IPS DF 6.9 (cell line): ENCODE data around the gene SPIRE1.
"Not testable (repeated sequence)": the region's sequence is repeated elsewhere in the genome, so short reads cannot be mapped to it uniquely, and the experiment has no call there.

ENCODE experiments used
- DNase-seq: peaks from one replicate; pipeline ENCODE4 v3.0.0-alpha.2; 2013; ENCODE audit warnings: low read depth, low spot score
- H3K27ac ChIP-seq: one replicate; pipeline ENCODE4 v1.5.1; 2013; ENCODE audit warnings: low read length, control low read depth
- H3K27me3 ChIP-seq: 2 replicates; pipeline ENCODE4 v1.6.1; 2013; ENCODE audit warnings: mild to moderate bottlenecking, low read length; ENCODE audit not compliant: control insufficient read depth, insufficient read depth
- H3K36me3 ChIP-seq: 2 replicates; pipeline ENCODE4 v1.6.1; 2013; ENCODE audit warnings: low read length; ENCODE audit not compliant: control insufficient read depth, insufficient read depth
- H3K4me1 ChIP-seq: 2 replicates; pipeline ENCODE4 v1.6.1; 2013; ENCODE audit warnings: low read length; ENCODE audit not compliant: control insufficient read depth, insufficient read depth
- H3K4me3 ChIP-seq: 2 replicates; pipeline ENCODE4 v1.5.1; 2013; ENCODE audit warnings: mild to moderate bottlenecking, low read length
- H3K9me3 ChIP-seq: 2 replicates; pipeline ENCODE4 v1.6.1; 2013; ENCODE audit warnings: low read length, inconsistent platforms; ENCODE audit not compliant: control insufficient read depth, insufficient read depth
- WGBS: extraction: QIAGEN DNeasy Blood & Tissue Kit; methylation state at CpG from one replicate; pipeline ENCODE4 v1.1.7; 2013; ENCODE audit warnings: mixed read lengths, missing lambda C conversion rate; ENCODE audit not compliant: insufficient read length, insufficient coverage; 5-methylcytosine and 5-hydroxymethylcytosine counted together

The SPIRE1 gene

DNA sequence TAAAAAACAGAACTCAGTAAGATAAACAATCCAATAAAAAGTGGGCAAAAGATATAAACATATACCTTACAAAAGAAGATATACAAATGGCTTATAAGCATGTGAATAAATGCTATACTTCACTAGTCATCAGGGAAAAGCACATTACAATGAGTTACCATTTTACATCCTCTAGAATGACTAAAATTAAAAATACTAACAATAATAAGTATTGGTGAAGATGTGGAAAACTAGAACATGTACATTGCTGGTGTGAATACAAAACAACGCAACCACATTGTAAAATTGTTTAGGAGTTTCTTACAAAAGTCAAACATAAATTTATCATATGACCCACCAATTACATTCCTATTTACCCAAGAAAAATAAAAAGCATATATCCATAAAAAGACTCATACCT is 80.1 kb downstream of the SPIRE1 start:
- no CpG with 5 or more reads among the region's 1 CpG for WGBS
- no peaks in the 10 kb centered on the region for H3K9me3 ChIP-seq
- no peaks in the 10 kb centered on the region for H3K36me3 ChIP-seq
- H3K4me1 ChIP-seq: no peaks in the 10 kb centered on the region
- no peak overlapping the region for H3K27ac ChIP-seq
- no peaks in the 10 kb centered on the region for H3K27me3 ChIP-seq
- H3K4me3 ChIP-seq: no peak overlapping the region
- no peak for DNase-seq

DNA sequence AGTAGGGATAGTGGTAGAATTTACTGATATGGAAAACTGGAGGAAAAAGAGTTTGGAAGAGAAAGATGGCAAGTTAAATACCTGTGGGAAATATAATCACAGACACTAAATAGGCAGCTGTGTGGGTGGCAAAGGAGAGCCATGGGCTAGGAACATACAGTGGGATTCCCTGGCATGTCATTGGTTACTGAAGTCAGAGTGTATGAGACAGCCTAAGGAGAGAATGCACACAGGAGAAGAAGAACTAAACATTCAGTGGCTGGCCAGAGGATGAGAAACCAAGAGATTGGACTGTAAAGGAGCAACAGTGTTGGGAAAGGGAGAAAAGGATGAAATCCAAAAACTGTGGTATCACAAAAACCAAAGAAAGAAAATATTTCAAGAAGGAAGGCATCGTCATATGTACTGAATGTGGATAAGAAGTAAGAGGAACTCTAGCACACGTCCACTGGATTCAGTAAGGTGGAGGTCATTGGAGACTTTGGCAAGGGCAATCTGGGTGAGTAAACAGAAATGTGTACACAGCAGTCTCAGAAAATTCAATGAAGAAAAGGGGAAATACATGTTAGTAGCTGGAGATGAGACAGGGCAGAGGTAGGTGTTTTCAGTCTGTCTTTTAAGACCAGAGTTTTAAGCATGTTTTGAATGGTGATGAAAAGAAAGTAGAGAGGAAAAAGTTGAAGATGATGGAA is 83.3 kb downstream of the SPIRE1 start:
- no peaks in the 10 kb centered on the region for H3K4me1 ChIP-seq
- no peaks in the 10 kb centered on the region for H3K9me3 ChIP-seq
- no peaks in the 10 kb centered on the region for H3K36me3 ChIP-seq
- no peak overlapping the region for H3K4me3 ChIP-seq
- no peak overlapping the region for H3K27ac ChIP-seq
- H3K27me3 ChIP-seq: no peaks in the 10 kb centered on the region
- WGBS: no CpG with 5 or more reads among the region's 2 CpGs
- no peak for DNase-seq

DNA sequence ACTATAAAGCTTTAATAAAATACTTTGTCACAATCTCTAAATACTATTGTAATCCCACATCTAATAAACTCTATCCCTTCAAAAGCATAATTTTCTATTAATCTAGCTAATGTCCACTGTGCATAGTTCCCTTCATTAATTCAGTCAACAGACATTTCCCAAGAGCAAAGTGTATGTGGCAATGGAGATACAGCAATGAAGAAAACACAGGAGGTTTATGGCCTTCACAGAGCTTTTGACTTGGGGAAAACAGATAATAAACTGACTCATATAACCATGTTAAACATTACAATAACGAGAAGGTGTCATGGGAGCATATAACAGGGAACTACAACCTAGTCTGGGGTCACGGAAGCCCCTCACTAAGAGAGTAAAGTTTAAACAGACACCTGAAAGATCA is 86.3 kb downstream of the SPIRE1 start:
- no CpG with 5 or more reads among the region's 2 CpGs for WGBS
- no peaks in the 10 kb centered on the region for H3K4me1 ChIP-seq
- no peak for DNase-seq

DNA sequence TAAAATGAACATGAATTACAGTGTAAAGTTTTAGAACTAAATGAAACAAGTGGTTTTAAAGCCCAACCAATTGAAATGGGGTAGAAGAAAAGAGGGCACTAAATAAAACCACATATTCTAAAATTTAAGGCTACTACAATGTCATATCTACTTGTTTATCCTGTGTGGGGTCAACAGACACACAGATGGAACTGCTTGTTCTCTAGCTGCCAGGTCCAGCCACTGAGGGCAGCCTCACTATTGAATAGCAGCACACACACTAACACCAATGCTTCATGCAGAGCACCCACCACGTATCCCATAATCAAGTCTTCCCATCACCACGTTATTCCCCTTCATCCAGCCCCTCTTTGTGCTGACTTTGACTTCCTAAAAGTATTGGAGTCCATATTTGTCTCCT is 88.1 kb downstream of the SPIRE1 start:
- Histone ChIP-seq H3K9me3 (no peaks in the 10 kb centered on the region), H3K27ac (no peak overlapping the region), H3K4me1 (no peaks in the 10 kb centered on the region), H3K36me3 (no peaks in the 10 kb centered on the region), H3K27me3 (no peaks in the 10 kb centered on the region), H3K4me3 (no peak overlapping the region)
- WGBS: no CpG with 5 or more reads among the region's 2 CpGs
- DNase-seq: no peak

More for the DNA sequence above, 86.3 kb downstream of the SPIRE1 start:
- no peak overlapping the region for H3K27ac ChIP-seq
- no peaks in the 10 kb centered on the region for H3K27me3 ChIP-seq
- H3K9me3 ChIP-seq: no peaks in the 10 kb centered on the region
- H3K36me3 ChIP-seq: no peaks in the 10 kb centered on the region
- H3K4me3 ChIP-seq: no peak overlapping the region

- no CpG with 5 or more reads among the region's 4 CpGs for WGBS
- Histone ChIP-seq H3K9me3 (no peaks in the 10 kb centered on the region), H3K36me3 (no peaks in the 10 kb centered on the region), H3K27me3 (no peaks in the 10 kb centered on the region), H3K4me1 (no peaks in the 10 kb centered on the region), H3K27ac (no peak overlapping the region), H3K4me3 (no peak overlapping the region)
- DNase-seq: no peak
Observed at GRCh38 chr18:12567849-12568248, 90.1 kb downstream of the SPIRE1 start.

DNA sequence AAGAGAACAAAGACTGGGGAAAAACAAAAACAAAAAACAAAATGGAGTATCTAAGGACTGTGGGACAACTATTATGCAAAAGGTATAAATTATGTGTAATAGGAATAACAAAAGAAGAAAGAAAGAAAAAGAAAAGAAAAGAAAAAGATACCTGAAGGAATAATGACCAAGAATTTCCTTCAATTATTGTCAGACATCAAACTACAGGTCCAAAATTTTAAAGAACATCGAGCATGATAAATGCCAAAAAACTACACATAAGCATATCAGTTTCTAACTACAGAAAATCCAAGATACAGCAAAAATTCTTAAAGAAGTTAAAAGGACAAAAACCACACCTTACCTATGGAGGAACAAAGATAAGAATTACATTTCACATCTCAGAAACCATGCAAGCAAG is 93.0 kb downstream of the SPIRE1 start:
- no peaks in the 10 kb centered on the region for H3K9me3 ChIP-seq
- H3K4me1 ChIP-seq: no peaks in the 10 kb centered on the region
- no peak for DNase-seq
- H3K36me3 ChIP-seq: no peaks in the 10 kb centered on the region
- H3K27ac ChIP-seq: no peak overlapping the region
- H3K4me3 ChIP-seq: no peak overlapping the region
- no CpG with 5 or more reads among the region's 1 CpG for WGBS
- H3K27me3 ChIP-seq: no peaks in the 10 kb centered on the region

GRCh38 chr18:12564378-12564777 is 93.5 kb downstream of the SPIRE1 start:
- WGBS: no CpG with 5 or more reads among the region's 2 CpGs

DNA sequence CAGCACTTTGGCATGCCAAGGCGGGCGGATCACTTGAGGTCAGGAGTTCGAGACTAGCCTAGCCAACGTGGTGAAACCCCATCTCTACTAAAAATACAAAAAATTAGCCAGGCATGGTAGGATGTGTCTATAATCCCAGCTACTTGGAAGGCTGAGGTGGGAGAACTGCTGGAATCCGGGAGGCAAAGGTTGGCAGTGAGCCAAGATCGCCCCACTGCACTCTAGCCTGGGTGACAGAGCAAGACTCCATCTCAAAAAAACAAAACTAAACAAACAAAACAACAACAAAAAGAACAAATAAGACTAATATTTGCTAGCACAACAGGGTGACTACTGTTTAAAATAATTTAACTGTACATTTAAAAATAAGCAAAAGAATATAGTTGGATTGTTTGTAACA is 97.3 kb downstream of the SPIRE1 start:
- H3K27me3 ChIP-seq, H3K4me3 ChIP-seq, H3K9me3 ChIP-seq, H3K27ac ChIP-seq, H3K36me3 ChIP-seq, DNase-seq, H3K4me1 ChIP-seq: not testable (repeated sequence)
- WGBS: no CpG with 5 or more reads among the region's 6 CpGs

More at GRCh38 chr18:12564378-12564777, 93.5 kb downstream of the SPIRE1 start:
- DNase-seq: no peak
- Histone ChIP-seq H3K4me3 (no peak overlapping the region), H3K4me1 (no peaks in the 10 kb centered on the region), H3K27me3 (no peaks in the 10 kb centered on the region), H3K36me3 (0 out of 2 replicates have a peak, but pooled peaks cover under 1% of the 10 kb centered on the region), H3K27ac (no peak overlapping the region), H3K9me3 (peaks cover under 1% of the 10 kb centered on the region; the same call in 1 of the 2 replicates)

DNA sequence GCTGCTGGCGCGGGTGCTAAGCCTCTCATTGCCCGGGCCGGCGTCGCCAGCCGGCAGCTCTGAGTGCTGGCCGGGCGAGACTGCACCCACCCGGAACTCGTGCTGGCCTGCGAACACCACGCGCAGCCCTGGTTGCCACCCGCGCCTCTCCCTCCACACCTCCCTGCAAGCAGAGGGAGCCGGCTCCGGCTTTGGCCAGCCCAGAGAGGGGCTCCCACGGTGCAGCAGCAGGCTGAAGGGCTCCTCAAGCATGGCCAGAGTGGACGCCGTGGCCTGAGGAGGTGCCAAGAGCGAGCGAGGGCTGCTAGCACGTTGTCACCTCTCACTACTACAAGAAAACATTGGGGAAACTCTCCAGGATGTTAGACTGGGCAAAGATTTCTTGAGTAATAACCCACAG is 98.6 kb downstream of the SPIRE1 start:
- no CpG with 5 or more reads among the region's 24 CpGs for WGBS

GRCh38 chr18:12556946-12557806 is 100.7 kb downstream of the SPIRE1 start:
- WGBS: no CpG with 5 or more reads among the region's 30 CpGs
- peaks cover 3% of the 10 kb centered on the region; the same call in 1 of the 2 replicates for H3K36me3 ChIP-seq
- DNase-seq: no peak
- no peaks in the 10 kb centered on the region; the same call in 1 of the 2 replicates for H3K4me1 ChIP-seq
- H3K4me3 ChIP-seq: no peak overlapping the region
- H3K9me3 ChIP-seq: peaks cover 7% of the 10 kb centered on the region
- H3K27me3 ChIP-seq: no peaks in the 10 kb centered on the region
- no peak overlapping the region for H3K27ac ChIP-seq

More for the DNA sequence above, 98.6 kb downstream of the SPIRE1 start:
- Histone ChIP-seq H3K4me1 (no peaks in the 10 kb centered on the region; the same call in 1 of the 2 replicates), H3K36me3 (peaks cover 3% of the 10 kb centered on the region; the same call in 1 of the 2 replicates), H3K27me3 (no peaks in the 10 kb centered on the region), H3K4me3 (no peak overlapping the region), H3K27ac (no peak overlapping the region), H3K9me3 (peaks cover 7% of the 10 kb centered on the region)
- no peak for DNase-seq
